Smooth muscle cell (in vitro differentiated cells): ENCODE data around the gene OPN1MW3. TPM values are rescaled to one million over a fixed set of nuclear protein-coding genes. Genes with fewer than 3 reads are reported as not detected.
"Not testable (repeated sequence)": the region's sequence is repeated elsewhere in the genome, so short reads cannot be mapped to it uniquely, and the experiment has no call there.

ENCODE experiments used
- DNase-seq: peaks from one replicate; lab custom pipeline; 2025; ENCODE audit not compliant: unreplicated experiment; lab: John Stamatoyannopoulos, UW
- H2AFZ ChIP-seq: fragments of 200-600 bp; sonication (generic); 2 replicates; pipeline ENCODE4 v1.6.0; 2016; ENCODE audit warnings: antibody characterized with exemption, low read depth, mild to moderate bottlenecking
- H3F3A ChIP-seq: fragments of 200-600 bp; sonication (generic); 2 replicates; pipeline ENCODE4 v1.6.0; 2017; ENCODE audit warnings: antibody characterized with exemption, low read depth
- H3K27ac ChIP-seq: fragments of 200-600 bp; sonication (generic); 2 replicates; pipeline ENCODE4 v1.5.1; 2016; ENCODE audit warnings: low read depth, mild to moderate bottlenecking
- H3K27me3 ChIP-seq: fragments of 200-600 bp; sonication (generic); 2 replicates; pipeline ENCODE4 v1.6.1; 2016; ENCODE audit warnings: low read depth, mild to moderate bottlenecking
- H3K36me3 ChIP-seq: fragments of 200-600 bp; sonication (generic); 2 replicates; pipeline ENCODE4 v1.5.1; 2016; ENCODE audit warnings: low read depth
- H3K4me1 ChIP-seq: fragments of 200-600 bp; sonication (generic); 2 replicates; pipeline ENCODE4 v1.5.1; 2016; ENCODE audit warnings: low read depth
- H3K4me2 ChIP-seq: fragments of 200-600 bp; sonication (generic); 2 replicates; pipeline ENCODE4 v1.6.0; 2016; ENCODE audit warnings: mild to moderate bottlenecking
- H3K4me3 ChIP-seq: fragments of 200-600 bp; sonication (generic); 2 replicates; pipeline ENCODE4 v1.5.1; 2016; ENCODE audit warnings: mild to moderate bottlenecking
- H3K79me2 ChIP-seq: fragments of 200-600 bp; sonication (generic); 2 replicates; pipeline ENCODE4 v1.6.0; 2016; ENCODE audit warnings: low read depth, mild to moderate bottlenecking
- H3K9ac ChIP-seq: fragments of 200-600 bp; sonication (generic); 2 replicates; pipeline ENCODE4 v1.6.0; 2016; ENCODE audit warnings: low read depth
- H3K9me3 ChIP-seq: fragments of 200-600 bp; sonication (generic); replicated peaks from 2 replicates; pipeline ENCODE4 v1.5.1; 2016; ENCODE audit warnings: low read depth
- H4K20me1 ChIP-seq: fragments of 200-600 bp; sonication (generic); 2 replicates; pipeline ENCODE4 v1.6.0; 2016; ENCODE audit warnings: low read depth
- WGBS: methylation state at CpG from one replicate; pipeline ENCODE4 v1.1.7; 2016; ENCODE audit warnings: low lambda C conversion rate; 5-methylcytosine and 5-hydroxymethylcytosine counted together
- polyA plus RNA-seq: library from polyadenylated mRNA; unstranded; fragments of >200 nt; fragmentation: Nextera tagmentation; extraction: Ambion mirVana; gene quantifications from 2 replicates; pipeline ENCODE4 v1.2.1, GENCODE V29; 2016
- total RNA-seq: library from RNA; depleted of rRNA; stranded (reverse); fragments of >200 nt; gene quantifications from 2 replicates; pipeline ENCODE4 v1.2.3, GENCODE V29; 2014

The OPN1MW3 gene
- total RNA-seq, result not detected in 2 replicates
- not detected in 2 replicates for polyA plus RNA-seq

DNA sequence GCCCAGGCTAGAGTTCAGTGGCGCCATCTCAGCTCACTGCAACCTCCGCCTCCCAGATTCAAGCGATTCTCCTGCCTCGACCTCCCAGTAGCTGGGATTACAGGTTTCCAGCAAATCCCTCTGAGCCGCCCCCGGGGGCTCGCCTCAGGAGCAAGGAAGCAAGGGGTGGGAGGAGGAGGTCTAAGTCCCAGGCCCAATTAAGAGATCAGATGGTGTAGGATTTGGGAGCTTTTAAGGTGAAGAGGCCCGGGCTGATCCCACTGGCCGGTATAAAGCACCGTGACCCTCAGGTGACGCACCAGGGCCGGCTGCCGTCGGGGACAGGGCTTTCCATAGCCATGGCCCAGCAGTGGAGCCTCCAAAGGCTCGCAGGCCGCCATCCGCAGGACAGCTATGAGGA is at the start of gene OPN1MW3:
Gene OPN1MW3 (plus strand): TSS at position 301 of the 400 bp plus-strand sequence. CDS start 38 bp downstream, at position 339.
- not testable (repeated sequence) for H3K4me3 ChIP-seq, H2AFZ ChIP-seq, H3K9ac ChIP-seq, H4K20me1 ChIP-seq, H3K27me3 ChIP-seq, DNase-seq, H3K36me3 ChIP-seq, H3K27ac ChIP-seq, H3F3A ChIP-seq, H3K79me2 ChIP-seq, H3K9me3 ChIP-seq, H3K4me1 ChIP-seq, H3K4me2 ChIP-seq
- no CpG with 5 or more reads among the region's 17 CpGs for WGBS

DNA sequence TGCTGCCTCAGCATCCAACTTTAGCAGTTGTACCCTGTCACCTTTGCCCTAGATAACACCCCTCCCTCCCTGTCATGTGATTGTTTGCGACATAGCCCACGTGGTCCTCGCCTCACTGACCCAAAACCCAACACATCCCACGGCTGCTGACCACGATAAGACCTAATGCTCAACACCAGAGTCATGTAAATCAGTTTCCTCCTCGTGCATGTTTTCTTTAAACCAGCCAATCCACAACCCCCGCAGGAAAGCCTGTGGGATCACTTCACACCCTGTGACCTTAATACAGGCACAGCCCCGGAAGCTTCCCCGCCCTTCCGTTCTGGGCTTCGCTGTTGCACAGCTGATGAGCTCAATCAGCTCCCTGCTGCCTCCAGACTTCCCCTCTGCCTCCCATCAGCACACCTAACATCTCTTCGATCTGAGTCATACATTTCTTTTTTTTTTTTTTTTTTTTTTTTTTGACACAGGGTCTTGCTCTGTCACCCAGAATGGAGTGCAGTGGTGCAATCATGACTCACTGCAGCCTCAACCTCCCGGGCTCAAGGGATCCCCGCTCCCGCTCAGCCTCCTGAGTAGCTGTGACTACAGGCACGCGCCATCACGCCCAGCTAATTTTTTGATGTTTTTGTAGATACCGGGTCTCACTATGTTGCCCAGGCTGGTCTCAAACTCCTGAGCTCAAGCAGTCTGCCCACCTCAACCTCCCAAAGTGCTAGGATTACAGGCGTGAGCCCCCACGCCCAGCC is 47.5 kb upstream of the OPN1MW3 start:
- not testable (repeated sequence) for H3K79me2 ChIP-seq, H3F3A ChIP-seq, H3K27ac ChIP-seq, H2AFZ ChIP-seq, DNase-seq, H3K4me2 ChIP-seq, H3K9me3 ChIP-seq, H4K20me1 ChIP-seq, H3K4me3 ChIP-seq, H3K9ac ChIP-seq, H3K27me3 ChIP-seq, H3K4me1 ChIP-seq, H3K36me3 ChIP-seq
- 67% methylated on average over 1 of the region's 21 CpGs for WGBS

DNA sequence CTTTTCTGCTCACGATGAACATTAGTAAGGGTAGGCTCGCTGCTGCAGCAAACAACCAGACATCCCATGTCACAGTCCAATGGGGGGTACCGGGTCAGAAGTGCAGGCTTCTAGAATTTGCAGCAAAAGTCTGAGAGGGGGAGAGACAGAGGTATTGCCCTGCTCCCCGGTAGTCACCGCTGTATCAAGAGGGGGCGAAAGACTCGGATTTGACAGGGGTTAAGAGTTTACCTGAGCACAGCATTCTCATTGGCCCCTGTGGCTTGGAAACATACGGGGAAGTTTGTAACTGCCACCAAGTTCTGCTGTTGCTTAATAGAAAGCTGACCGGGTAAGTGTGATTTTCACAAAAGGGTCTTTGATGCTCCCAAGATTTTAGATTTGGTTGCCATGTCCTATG is 46.3 kb upstream of the OPN1MW3 start:
- H3K27me3 ChIP-seq, H3F3A ChIP-seq, H3K27ac ChIP-seq, H4K20me1 ChIP-seq, H3K79me2 ChIP-seq, H3K9me3 ChIP-seq, H3K9ac ChIP-seq, H3K4me1 ChIP-seq, DNase-seq, H3K4me3 ChIP-seq, H3K36me3 ChIP-seq, H3K4me2 ChIP-seq, H2AFZ ChIP-seq: not testable (repeated sequence)
- WGBS, result 91% methylated on average over 6 of the region's 9 CpGs

DNA sequence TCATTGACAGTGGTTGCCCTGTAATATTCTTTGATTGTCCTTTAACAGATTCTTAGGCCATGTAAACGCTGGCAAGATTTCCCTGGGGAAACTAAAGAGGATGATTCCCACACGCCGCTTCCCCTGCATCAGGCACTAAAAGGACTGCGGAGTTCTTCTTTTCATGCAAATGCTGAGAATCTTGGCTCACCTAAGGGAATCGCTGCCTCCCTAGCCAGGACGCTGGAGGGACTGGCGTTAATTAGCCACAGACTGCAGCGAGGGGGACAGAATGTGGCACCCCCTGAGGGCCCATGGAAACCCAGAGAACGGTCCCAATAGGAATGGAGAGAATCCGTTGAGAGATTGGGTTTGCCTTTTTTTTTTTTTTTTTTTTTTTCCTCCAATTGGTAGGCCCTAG is 45.9 kb upstream of the OPN1MW3 start:
- no CpG with 5 or more reads among the region's 10 CpGs for WGBS
- H2AFZ ChIP-seq, H3K4me1 ChIP-seq, DNase-seq, H3K9ac ChIP-seq, H3K79me2 ChIP-seq, H3K27ac ChIP-seq, H3K4me2 ChIP-seq, H3K36me3 ChIP-seq, H4K20me1 ChIP-seq, H3K27me3 ChIP-seq, H3K9me3 ChIP-seq, H3K4me3 ChIP-seq, H3F3A ChIP-seq: not testable (repeated sequence)

DNA sequence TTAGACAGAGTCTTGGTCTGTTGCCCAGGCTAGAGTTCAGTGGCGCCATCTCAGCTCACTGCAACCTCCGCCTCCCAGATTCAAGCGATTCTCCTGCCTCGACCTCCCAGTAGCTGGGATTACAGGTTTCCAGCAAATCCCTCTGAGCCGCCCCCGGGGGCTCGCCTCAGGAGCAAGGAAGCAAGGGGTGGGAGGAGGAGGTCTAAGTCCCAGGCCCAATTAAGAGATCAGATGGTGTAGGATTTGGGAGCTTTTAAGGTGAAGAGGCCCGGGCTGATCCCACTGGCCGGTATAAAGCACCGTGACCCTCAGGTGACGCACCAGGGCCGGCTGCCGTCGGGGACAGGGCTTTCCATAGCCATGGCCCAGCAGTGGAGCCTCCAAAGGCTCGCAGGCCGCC is 37.9 kb upstream of the OPN1MW3 start, which contains the start of gene OPN1MW2:
Gene OPN1MW2 (plus strand): TSS at position 301 of the 400 bp plus-strand sequence. CDS start 60 bp downstream, at position 361.
- not testable (repeated sequence) for H3K27me3 ChIP-seq, H3K4me3 ChIP-seq, H3K79me2 ChIP-seq, H3K9me3 ChIP-seq, H2AFZ ChIP-seq, DNase-seq, H3K36me3 ChIP-seq, H3K4me2 ChIP-seq, H3K27ac ChIP-seq, H4K20me1 ChIP-seq, H3F3A ChIP-seq, H3K4me1 ChIP-seq, H3K9ac ChIP-seq
- no CpG with 5 or more reads among the region's 16 CpGs for WGBS

DNA sequence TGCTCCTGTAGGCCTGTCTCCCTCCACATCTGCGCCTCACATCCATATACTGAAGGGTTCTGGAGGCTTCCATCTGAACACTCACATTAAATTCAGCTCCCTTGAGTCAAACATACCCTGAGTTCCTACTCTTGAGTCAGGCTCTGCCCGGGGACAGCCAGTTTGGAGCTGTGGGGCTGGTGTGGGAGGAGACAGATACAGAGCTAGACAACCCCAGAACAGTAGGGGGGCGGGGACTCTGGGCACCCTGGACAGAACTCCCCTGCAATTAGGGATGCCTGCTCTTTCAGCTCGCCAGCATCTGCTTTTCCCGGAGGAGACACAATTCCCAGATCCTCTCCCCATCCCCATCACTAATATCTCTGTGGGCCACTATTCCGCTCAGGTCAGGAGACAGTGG is 32.1 kb upstream of the OPN1MW3 start:
- not testable (repeated sequence) for H3K9me3 ChIP-seq, H4K20me1 ChIP-seq

DNA sequence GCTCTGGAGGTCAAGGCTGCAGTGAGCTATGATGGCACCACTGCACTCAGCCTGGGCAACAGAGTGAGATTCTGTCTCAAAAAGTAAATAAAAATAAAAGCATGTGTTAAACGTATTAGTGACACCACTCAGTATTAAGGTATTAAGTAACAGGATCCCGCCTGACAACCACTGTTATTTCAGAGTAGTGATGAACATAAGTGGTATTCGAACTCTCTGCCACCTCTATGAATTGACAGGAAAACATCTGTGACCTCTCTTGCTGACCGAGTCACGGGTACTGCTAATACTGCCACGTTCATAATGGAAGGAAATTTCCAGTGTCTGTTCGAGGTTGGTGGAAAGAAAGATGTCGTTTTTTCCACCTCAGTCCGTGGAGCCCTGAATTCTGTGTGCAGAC is 30.7 kb upstream of the OPN1MW3 start:
- not testable (repeated sequence) for H3K4me2 ChIP-seq, H3K9ac ChIP-seq, H3K4me1 ChIP-seq, DNase-seq, H3K27me3 ChIP-seq, H3F3A ChIP-seq, H3K36me3 ChIP-seq, H3K9me3 ChIP-seq, H3K4me3 ChIP-seq, H3K79me2 ChIP-seq, H3K27ac ChIP-seq, H4K20me1 ChIP-seq, H2AFZ ChIP-seq
- no CpG with 5 or more reads among the region's 9 CpGs for WGBS

More for the DNA sequence above, 32.1 kb upstream of the OPN1MW3 start:
- H3F3A ChIP-seq, H3K36me3 ChIP-seq, H3K27ac ChIP-seq, H3K27me3 ChIP-seq, H3K79me2 ChIP-seq, H3K4me3 ChIP-seq, DNase-seq, H3K4me2 ChIP-seq, H2AFZ ChIP-seq, H3K4me1 ChIP-seq, H3K9ac ChIP-seq: not testable (repeated sequence)
- no CpG with 5 or more reads among the region's 6 CpGs for WGBS

DNA sequence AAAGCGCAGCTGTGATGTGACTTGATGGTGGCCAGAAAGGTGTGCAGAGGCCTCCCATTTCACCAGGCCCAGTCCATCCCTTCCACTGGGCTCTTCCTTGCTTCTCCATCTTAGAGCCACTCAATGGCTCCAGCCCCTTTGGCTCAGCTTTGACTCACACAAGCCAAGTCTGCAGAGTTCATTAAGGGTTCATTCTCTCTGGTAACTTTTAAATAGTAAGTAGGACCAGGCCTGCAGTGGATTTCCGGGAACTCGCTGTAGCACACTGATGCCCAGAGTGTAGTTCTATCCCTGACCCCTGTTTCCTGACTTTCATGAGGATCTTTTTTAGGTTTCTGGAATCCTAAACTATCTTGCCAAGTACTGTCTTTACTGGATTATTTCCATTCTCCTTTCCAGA is 25.9 kb upstream of the OPN1MW3 start:
- not testable (repeated sequence) for H3K36me3 ChIP-seq, H3K9ac ChIP-seq, H3K4me3 ChIP-seq, H4K20me1 ChIP-seq, H3K4me1 ChIP-seq, H3K9me3 ChIP-seq, H2AFZ ChIP-seq, H3K27me3 ChIP-seq, H3K27ac ChIP-seq, H3F3A ChIP-seq, H3K4me2 ChIP-seq, DNase-seq, H3K79me2 ChIP-seq
- no CpG with 5 or more reads among the region's 3 CpGs for WGBS
